HTERT RPE-1 (cell line): ENCODE data around the gene DGAT2L6.

Experiments used
- in situ Hi-C: fragments of 300-500 bp; cut with MboI; formaldehyde crosslinking; loops from 4 replicates; pipeline ENCODE4 v1.14.3; 2020; ENCODE audit warnings: low sequenced_read_pairs

Gene DGAT2L6

GRCh38 chrX:70176938-70177533 is at the start of gene DGAT2L6:
DGAT2L6 (plus strand) TSS chrX:70177483; CDS start chrX:70177583, 100 bp downstream.
- in situ Hi-C loops, result no loop called here

- in situ Hi-C loops, result no loop called here
Measured at GRCh38 chrX:70128071-70128470, 49.2 kb upstream of the DGAT2L6 start.

- in situ Hi-C loops, result no loop called here
Measured at GRCh38 chrX:70129816-70130215, 47.5 kb upstream of the DGAT2L6 start.

GRCh38 chrX:70132224-70132623 is 45.1 kb upstream of the DGAT2L6 start:
- in situ Hi-C loops, result no loop called here

GRCh38 chrX:70132877-70133302 is 44.4 kb upstream of the DGAT2L6 start:
- in situ Hi-C loops, result no loop called here

- in situ Hi-C loops, result no loop called here
Measured at GRCh38 chrX:70133303-70134115, 43.8 kb upstream of the DGAT2L6 start, which contains the start of gene IGBP1. IGBP1 (plus strand) TSS chrX:70133447; CDS start chrX:70133948, 501 bp downstream.

- in situ Hi-C loops, result no loop called here
Measured at GRCh38 chrX:70134116-70134477, 43.2 kb upstream of the DGAT2L6 start.

- in situ Hi-C loops, result no loop called here
Measured at GRCh38 chrX:70138622-70139021, 38.7 kb upstream of the DGAT2L6 start.

- in situ Hi-C loops, result no loop called here
Measured at GRCh38 chrX:70139736-70140135, 37.5 kb upstream of the DGAT2L6 start.

GRCh38 chrX:70141373-70141772 is 35.9 kb upstream of the DGAT2L6 start:
- in situ Hi-C loops, result no loop called here

- in situ Hi-C loops, result no loop called here
Measured at GRCh38 chrX:70166601-70167590, 10.4 kb upstream of the DGAT2L6 start.

GRCh38 chrX:70168238-70169188 is 8.8 kb upstream of the DGAT2L6 start:
- in situ Hi-C loops, result no loop called here

GRCh38 chrX:70169281-70169680 is 8.0 kb upstream of the DGAT2L6 start:
- in situ Hi-C loops, result no loop called here

- in situ Hi-C loops, result no loop called here
Measured at GRCh38 chrX:70171624-70172023, 5.7 kb upstream of the DGAT2L6 start.

- in situ Hi-C loops, result no loop called here
Measured at GRCh38 chrX:70172221-70172620, 5.1 kb upstream of the DGAT2L6 start.

- in situ Hi-C loops, result no loop called here
Measured at GRCh38 chrX:70172964-70173363, 4.3 kb upstream of the DGAT2L6 start.

GRCh38 chrX:70174754-70175153 is 2.5 kb upstream of the DGAT2L6 start:
- in situ Hi-C loops, result no loop called here

- in situ Hi-C loops, result no loop called here
Measured at GRCh38 chrX:70175338-70175737, 1.9 kb upstream of the DGAT2L6 start.

GRCh38 chrX:70183091-70183490 is 5.8 kb downstream of the DGAT2L6 start:
- in situ Hi-C loops, result no loop called here

- in situ Hi-C loops, result no loop called here
Measured at GRCh38 chrX:70190225-70190624, 12.9 kb downstream of the DGAT2L6 start.
